H1 (cell line): Measurements from ENCODE around the gene ING5. TPM values are rescaled to one million over a fixed set of nuclear protein-coding genes. Genes with fewer than 3 reads are reported as not detected.

Source experiments
- CTCF ChIA-PET: fragments of 300-600 bp; sonication (Branson Sonifier 250); formaldehyde crosslinking; loops from one replicate; lab custom pipeline; 2021; ENCODE audit not compliant: partially characterized antibody; lab: Charles Lee
- POLR2A ChIA-PET: fragments of 300-600 bp; sonication (Branson Sonifier 250); formaldehyde crosslinking; loops from one replicate; lab custom pipeline; 2021; ENCODE audit warnings: inconsistent platforms; ENCODE audit not compliant: partially characterized antibody; lab: Charles Lee
- DNase-seq, 2 experiments: peaks; one replicate each; pipeline versions ENCODE4 v3.0.0 to v3.0.0-alpha.2; 2010 to 2022; ENCODE audit warnings: low spot score in 2 of 2, low read depth in 1 of 2, mixed read lengths in 1 of 2
- FAIRE-seq: peaks from 2 replicates; lab custom pipeline; 2011; peaks lifted over from hg19 to GRCh38; lab: Jason Lieb, UNC
- H2AFZ ChIP-seq: 2 replicates; pipeline ENCODE4 v1.8.1; 2012; ENCODE audit warnings: low read length, inconsistent platforms
- H2AK5ac ChIP-seq: 2 replicates; pipeline ENCODE4 v1.6.1; 2013; ENCODE audit warnings: low read depth, low read length
- H2BK120ac ChIP-seq: replicated peaks from 2 replicates; pipeline ENCODE3; 2013; ENCODE audit warnings: low read depth, low read length, inconsistent platforms
- H2BK12ac ChIP-seq: 2 replicates; pipeline ENCODE4 v1.6.1; 2013; ENCODE audit warnings: low read depth, low read length
- H2BK15ac ChIP-seq: 2 replicates; pipeline ENCODE4 v1.6.1; 2013; ENCODE audit warnings: low read length
- H2BK20ac ChIP-seq: 2 replicates; pipeline ENCODE4 v1.6.1; 2013; ENCODE audit warnings: low read length
- H2BK5ac ChIP-seq: 2 replicates; pipeline ENCODE4 v1.6.1; 2013; ENCODE audit warnings: low read depth, low read length
- H3K14ac ChIP-seq: 2 replicates; pipeline ENCODE4 v1.6.1; 2013; ENCODE audit warnings: inconsistent platforms; ENCODE audit not compliant: insufficient read length
- H3K18ac ChIP-seq: 2 replicates; pipeline ENCODE4 v1.6.1; 2013; ENCODE audit warnings: low read length; ENCODE audit errors: extremely low read depth
- H3K23ac ChIP-seq: 2 replicates; pipeline ENCODE4 v1.6.1; 2013; ENCODE audit warnings: inconsistent platforms; ENCODE audit not compliant: insufficient read length
- H3K23me2 ChIP-seq: 2 replicates; pipeline ENCODE4 v1.6.1; 2013; ENCODE audit warnings: low read depth, low read length
- H3K27ac ChIP-seq: 2 replicates; pipeline ENCODE4 v1.6.1; 2011; ENCODE audit warnings: low read depth, low read length, inconsistent platforms
- H3K27me3 ChIP-seq, 4 experiments: replicated peaks in 1 of 4; 1 replicate in 1 of 4; 2 replicates in 3 of 4; pipeline versions ENCODE4 v1.6.1 to v1.8.1; 2011 to 2013; ENCODE audit warnings: low read length in 3 of 4, mild to moderate bottlenecking in 3 of 4, inconsistent platforms in 2 of 4, mixed read lengths in 2 of 4, moderate library complexity in 1 of 4; ENCODE audit not compliant: control insufficient read depth in 3 of 4, insufficient read depth in 3 of 4; ENCODE audit errors: extremely low read depth in 1 of 4
- H3K36me3 ChIP-seq, 4 experiments: 2 replicates each; pipeline versions ENCODE4 v1.6.1 to v1.8.1; 2011 to 2013; ENCODE audit warnings: mild to moderate bottlenecking in 4 of 4, low read length in 3 of 4, moderate library complexity in 2 of 4, control low read depth in 1 of 4, inconsistent platforms in 1 of 4; ENCODE audit not compliant: insufficient read depth in 4 of 4, control insufficient read depth in 2 of 4
- H3K4ac ChIP-seq: replicated peaks from 2 replicates; pipeline ENCODE3; 2013; ENCODE audit warnings: low read length, low read depth, mixed read lengths, inconsistent platforms; ENCODE audit not compliant: insufficient read length
- H3K4me1 ChIP-seq, 4 experiments: replicated peaks in 1 of 4; 1 replicate in 1 of 4; 2 replicates in 3 of 4; pipeline versions ENCODE4 v1.6.1 to v1.8.1; 2011 to 2013; ENCODE audit warnings: low read length in 3 of 4, inconsistent platforms in 2 of 4, mixed read lengths in 1 of 4; ENCODE audit not compliant: insufficient read depth in 4 of 4, control insufficient read depth in 3 of 4
- H3K4me2 ChIP-seq, 2 experiments: 2 replicates each; pipeline versions ENCODE4 v1.6.1 to v1.8.1; 2011 to 2013; ENCODE audit warnings: low read depth in 2 of 2, low read length in 2 of 2, control low read depth in 1 of 2, inconsistent platforms in 1 of 2, mild to moderate bottlenecking in 1 of 2; ENCODE audit not compliant: insufficient read depth in 1 of 2
- H3K4me3 ChIP-seq, 4 experiments: fragments of 200-600, 300-600 bp in 1 of 4; sonication (generic), shearing (Covaris generic), sonication (Bioruptor Twin) in 1 of 4; 2 replicates each; pipeline versions ENCODE4 v1.5.1 to v1.8.1; 2011 to 2016; ENCODE audit warnings: low read length in 4 of 4, low read depth in 3 of 4, control low read depth in 2 of 4, inconsistent platforms in 2 of 4, mild to moderate bottlenecking in 2 of 4, mixed read lengths in 1 of 4, moderate library complexity in 1 of 4; ENCODE audit not compliant: insufficient read depth in 2 of 4; ENCODE audit errors: extremely low read depth in 1 of 4
- H3K56ac ChIP-seq: replicated peaks from 2 replicates; pipeline ENCODE3; 2013; ENCODE audit warnings: low read depth, mild to moderate bottlenecking, mixed read lengths, low read length, inconsistent platforms; ENCODE audit not compliant: insufficient read length
- H3K79me1 ChIP-seq: 2 replicates; pipeline ENCODE4 v1.6.1; 2013; ENCODE audit warnings: low read depth, low read length, control low read depth
- H3K79me2 ChIP-seq, 2 experiments: 2 replicates each; pipeline versions ENCODE4 v1.6.1 to v1.8.1; 2012 to 2013; ENCODE audit warnings: low read length in 2 of 2, mild to moderate bottlenecking in 2 of 2, inconsistent platforms in 1 of 2; ENCODE audit not compliant: insufficient read depth in 2 of 2, control insufficient read depth in 1 of 2
- H3K9ac ChIP-seq, 4 experiments: replicated peaks in 1 of 4; 1 replicate in 1 of 4; 2 replicates in 3 of 4; pipeline versions ENCODE4 v1.6.1 to v1.8.1; 2011 to 2013; ENCODE audit warnings: low read depth in 3 of 4, low read length in 3 of 4, control low read depth in 2 of 4, mild to moderate bottlenecking in 2 of 4, moderate library complexity in 2 of 4, inconsistent platforms in 1 of 4; ENCODE audit errors: extremely low read depth in 1 of 4
- H3K9me3 ChIP-seq, 2 experiments: 2 replicates each; pipeline versions ENCODE4 v1.6.1 to v1.8.1; 2012 to 2013; ENCODE audit warnings: mild to moderate bottlenecking in 2 of 2, moderate library complexity in 2 of 2, control low read depth in 1 of 2, inconsistent platforms in 1 of 2, low read depth in 1 of 2, low read length in 1 of 2, mixed read lengths in 1 of 2; ENCODE audit not compliant: insufficient read depth in 2 of 2
- H4K20me1 ChIP-seq, 2 experiments: replicated peaks in 1 of 2; 2 replicates each; pipeline versions ENCODE3 to v1.8.1; 2011 to 2013; ENCODE audit warnings: inconsistent platforms in 2 of 2, low read length in 2 of 2, mild to moderate bottlenecking in 1 of 2; ENCODE audit not compliant: insufficient read depth in 2 of 2, control insufficient read depth in 1 of 2
- H4K5ac ChIP-seq: 2 replicates; pipeline ENCODE4 v1.6.1; 2013; ENCODE audit warnings: low read length, low read depth, mixed read lengths, inconsistent platforms; ENCODE audit not compliant: insufficient read length
- H4K8ac ChIP-seq: 2 replicates; pipeline ENCODE4 v1.8.0; 2013; ENCODE audit warnings: mild to moderate bottlenecking, moderate library complexity, low read length, inconsistent platforms; ENCODE audit not compliant: insufficient read depth; ENCODE audit errors: extremely low read depth
- H4K91ac ChIP-seq: replicated peaks from 2 replicates; pipeline ENCODE3; 2013; ENCODE audit warnings: low read length, mixed read lengths, inconsistent platforms; ENCODE audit not compliant: insufficient read length
- ASH2L ChIP-seq: fragments of 200-600, 300-600 bp; sonication (generic); IDR thresholded peaks from one replicate; pipeline ENCODE4 v1.7.1; 2017; ENCODE audit warnings: low read length
- ATF2 ChIP-seq: IDR thresholded peaks from 2 replicates; pipeline ENCODE4 v1.6.1; 2012; ENCODE audit warnings: low read length, inconsistent platforms
- BACH1 ChIP-seq: IDR thresholded peaks from 2 replicates; pipeline ENCODE4 v1.6.1; 2012; ENCODE audit warnings: low read length, improper control_type of control experiment
- CHD1 ChIP-seq: IDR thresholded peaks from 2 replicates; pipeline ENCODE4 v1.6.1; 2012; ENCODE audit warnings: low read depth, low read length, improper control_type of control experiment
- GABPA ChIP-seq: IDR thresholded peaks from 2 replicates; pipeline ENCODE4 v1.6.1; 2011; ENCODE audit warnings: mild to moderate bottlenecking, low read length, moderate library complexity, borderline replicate concordance; ENCODE audit not compliant: insufficient read depth
- KDM1A ChIP-seq: fragments of 200-600, 300-600 bp; sonication (generic); IDR thresholded peaks from 2 replicates; pipeline ENCODE4 v1.7.1; 2016; ENCODE audit warnings: mild to moderate bottlenecking, low read length, borderline replicate concordance
- KDM5A ChIP-seq: fragments of 200-600 bp; IDR thresholded peaks from 2 replicates; pipeline ENCODE4 v1.7.1; 2012; ENCODE audit warnings: mild to moderate bottlenecking, low read length, inconsistent platforms, mixed read lengths
- POLR2AphosphoS5 ChIP-seq: IDR thresholded peaks from 2 replicates; pipeline ENCODE4 v1.6.1; 2011; ENCODE audit warnings: low read depth, low read length
- RFX5 ChIP-seq: IDR thresholded peaks from 2 replicates; pipeline ENCODE4 v1.6.1; 2011; ENCODE audit warnings: low read depth, low read length, improper control_type of control experiment, borderline replicate concordance
- SAP30 ChIP-seq: fragments of 300-600 bp; sonication (generic); IDR thresholded peaks from 2 replicates; pipeline ENCODE4 v1.7.1; 2012; ENCODE audit warnings: low read length, moderate library complexity, mild to moderate bottlenecking, inconsistent platforms; ENCODE audit not compliant: insufficient read depth, insufficient replicate concordance
- TAF7 ChIP-seq: optimal IDR thresholded peaks from 2 replicates; pipeline ENCODE3; 2011; ENCODE audit warnings: low read depth, mild to moderate bottlenecking, inconsistent platforms, low read length, moderate library complexity, borderline replicate concordance
- TEAD4 ChIP-seq: IDR thresholded peaks from 2 replicates; pipeline ENCODE4 v1.6.1; 2012; ENCODE audit warnings: low read depth, low read length, inconsistent platforms, mixed read lengths
- WGBS, 2 experiments: shearing (Covaris generic) in 1 of 2; methylation state at CpG; one replicate each; pipeline versions ENCODE4 v1.1.6 to v1.1.7; 2013 to 2015; ENCODE audit warnings: low lambda C conversion rate in 2 of 2, mixed read lengths in 2 of 2, inconsistent platforms in 1 of 2, low coverage in 1 of 2, missing lambda C conversion rate in 1 of 2; ENCODE audit not compliant: insufficient replicate concordance in 2 of 2, insufficient coverage in 1 of 2, insufficient read length in 1 of 2; ENCODE audit errors: extremely low coverage in 1 of 2, missing lambda C conversion rate in 1 of 2; 5-methylcytosine and 5-hydroxymethylcytosine counted together
- polyA plus RNA-seq, 7 experiments: library from polyadenylated mRNA; depleted of rRNA in 3 of 7; stranded (reverse) in 5 of 7; unstranded in 2 of 7; fragments of >200 nt in 5 of 7; fragments of 200-250 nt in 2 of 7; gene quantifications; 1 replicate in 5 of 7; 2 replicates in 1 of 7; 4 replicates in 1 of 7; pipeline versions ENCODE4 v1.2.1 to v1.2.3, GENCODE V29; 2011 to 2013; ENCODE audit warnings: missing spikeins in 2 of 7, mixed read lengths in 2 of 7
- total RNA-seq: library from RNA; stranded (reverse); fragmentation: NEBNext Ultra II Directional; extraction: Animal tissue kit (Norgen Biotek cat#: 25700); gene quantifications from 2 replicates; pipeline ENCODE4 v1.2.1, GENCODE V29; 2021

The ING5 gene
- total and polyA plus RNA-seq, 2 of the 8 experiments (the other 6 are each of a cell fraction or from before 2014, with no cell fraction given), result 41.5 to 47.4 TPM

DNA sequence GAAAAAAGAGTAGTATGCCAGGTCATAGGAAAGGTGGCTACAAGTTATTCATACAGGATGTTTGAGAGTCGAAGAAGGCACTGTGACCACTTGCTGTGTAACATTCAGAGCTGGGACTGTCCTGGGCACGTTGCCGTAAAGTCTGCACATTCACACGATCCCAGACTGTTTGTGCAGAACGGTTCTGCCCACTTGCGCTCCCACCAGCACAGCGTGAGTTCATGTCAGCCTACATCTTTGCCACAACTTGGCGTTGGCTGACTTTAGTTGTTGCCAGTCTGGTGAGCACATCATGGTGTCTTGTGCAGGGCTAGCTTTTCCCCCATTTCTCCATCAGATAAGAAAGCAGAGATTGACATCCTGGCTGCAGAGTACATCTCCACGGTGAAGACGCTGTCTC, 7.0 kb downstream of the ING5 start:
- FAIRE-seq, result no peak
- DNase-seq, result no peak
- H2AK5ac ChIP-seq, result no peak overlapping the region
- no peaks in the 10 kb centered on the region for H3K4me1 ChIP-seq
- peak overlapping the region; percentile 72; the same call in 1 of the 2 replicates for H2BK20ac ChIP-seq
- 85% methylated on average over 10 of the region's 10 CpGs; no CpG with 5 or more reads in 1 of the 2 experiments for WGBS, 2 experiments
- H4K8ac ChIP-seq, result no peak overlapping the region
- H3K4me2 ChIP-seq, result no peak overlapping the region
- H3K27me3 ChIP-seq, result no peaks in the 10 kb centered on the region
- H3K23ac ChIP-seq, result no peak overlapping the region
- no peak overlapping the region for H3K9ac ChIP-seq
- H3K79me1 ChIP-seq, result peaks cover 2% of the 10 kb centered on the region; the same call in 1 of the 2 replicates
- no peak overlapping the region for H3K27ac ChIP-seq
- no peaks in the 10 kb centered on the region for H3K9me3 ChIP-seq
- H2AFZ ChIP-seq, result no peak overlapping the region
- ChIA-PET CTCF (interaction anchor here (0.9 to 3.1 kb wide), 4 partner anchors 11 to 31 kb away, joined by 3 to 11 read pairs (median 4); no protein-coding TSS in a partner anchor), POLR2A (interaction anchor here (1.3 kb wide), 1 partner anchor 9 kb away, joined by 7 read pairs; no protein-coding TSS in a partner anchor)
- no peaks in the 10 kb centered on the region; the same call in 1 of the 2 replicates for H3K23me2 ChIP-seq
- peaks cover 25 to 72% (median 51%) of the 10 kb centered on the region in 4 experiments for H3K36me3 ChIP-seq
- no peak overlapping the region for H2BK5ac ChIP-seq
- H4K91ac ChIP-seq, result no peak overlapping the region
- H3K4me3 ChIP-seq, result no peak overlapping the region
- no peak overlapping the region for H3K18ac ChIP-seq
- H3K79me2 ChIP-seq, result peaks cover 1 to 8% of the 10 kb centered on the region in 2 experiments; a peak in 2 of 4 replicates
- no peak overlapping the region for H3K14ac ChIP-seq
- H3K56ac ChIP-seq, result peak overlapping the region; percentile 83
- peaks cover 2 to 10% of the 10 kb centered on the region in 2 experiments for H4K20me1 ChIP-seq
- H4K5ac ChIP-seq, result no peak overlapping the region
- H3K4ac ChIP-seq, result no peak overlapping the region
- H2BK120ac ChIP-seq, result no peak overlapping the region
- no peak overlapping the region for H2BK15ac ChIP-seq
- no peak overlapping the region for H2BK12ac ChIP-seq
- TF ChIP-seq CHD1 (no peak), RFX5 (no peak), TAF7 (no peak), POLR2AphosphoS5 (no peak), KDM1A (no peak), ATF2 (no peak), KDM5A (no peak), TEAD4 (no peak), GABPA (no peak), BACH1 (no peak), SAP30 (no peak), ASH2L (no peak)
